Lung microvascular endothelial cell (primary cell): ENCODE results near the gene TERT. TPM values are rescaled to one million over a fixed set of nuclear protein-coding genes. Genes with fewer than 3 reads are reported as not detected.

Experiments
- DNase-seq, 2 donors: peaks; one replicate each; pipeline versions ENCODE4 v3.0.0 to v3.0.0-alpha.2; 2010; ENCODE audit warnings: low read depth in 2 of 2
- total RNA-seq: library from RNA; depleted of rRNA; stranded (reverse); fragments of >200 nt; gene quantifications from 2 replicates; pipeline ENCODE4 v1.2.1, GENCODE V29; 2014

TERT gene
- total RNA-seq, 1 donor from 2014 or later = not detected

DNA sequence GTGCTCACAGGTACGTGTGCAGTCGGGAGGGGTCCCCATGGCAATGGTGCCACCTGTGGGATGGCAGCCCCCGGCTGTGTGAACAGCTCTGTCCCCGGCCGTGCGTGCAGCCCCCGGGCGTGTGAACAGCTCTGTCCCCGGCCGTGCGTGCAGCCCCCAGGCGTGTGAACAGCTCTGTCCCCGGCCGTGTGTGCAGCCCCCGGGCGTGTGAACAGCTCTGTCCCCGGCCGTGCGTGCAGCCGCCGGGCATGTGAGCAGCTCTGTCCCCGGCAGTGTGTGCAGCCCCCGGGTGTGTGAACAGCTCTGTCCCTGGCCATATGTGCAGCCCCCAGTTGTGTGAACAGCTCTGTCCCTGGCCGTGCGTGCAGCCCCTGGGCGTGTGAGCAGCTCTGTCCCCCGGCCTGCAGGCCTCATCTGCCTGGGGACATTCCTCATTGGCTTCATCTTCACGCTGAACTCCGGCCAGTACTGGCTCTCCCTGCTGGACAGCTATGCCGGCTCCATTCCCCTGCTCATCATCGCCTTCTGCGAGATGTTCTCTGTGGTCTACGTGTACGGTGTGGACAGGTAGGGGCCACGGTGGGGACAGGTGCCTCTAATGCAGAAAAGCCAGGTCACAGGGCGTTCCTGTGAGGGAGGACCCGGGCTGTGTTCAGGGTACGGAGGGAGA, 75.6 kb downstream of the TERT start:
- no peak for DNase-seq

DNA sequence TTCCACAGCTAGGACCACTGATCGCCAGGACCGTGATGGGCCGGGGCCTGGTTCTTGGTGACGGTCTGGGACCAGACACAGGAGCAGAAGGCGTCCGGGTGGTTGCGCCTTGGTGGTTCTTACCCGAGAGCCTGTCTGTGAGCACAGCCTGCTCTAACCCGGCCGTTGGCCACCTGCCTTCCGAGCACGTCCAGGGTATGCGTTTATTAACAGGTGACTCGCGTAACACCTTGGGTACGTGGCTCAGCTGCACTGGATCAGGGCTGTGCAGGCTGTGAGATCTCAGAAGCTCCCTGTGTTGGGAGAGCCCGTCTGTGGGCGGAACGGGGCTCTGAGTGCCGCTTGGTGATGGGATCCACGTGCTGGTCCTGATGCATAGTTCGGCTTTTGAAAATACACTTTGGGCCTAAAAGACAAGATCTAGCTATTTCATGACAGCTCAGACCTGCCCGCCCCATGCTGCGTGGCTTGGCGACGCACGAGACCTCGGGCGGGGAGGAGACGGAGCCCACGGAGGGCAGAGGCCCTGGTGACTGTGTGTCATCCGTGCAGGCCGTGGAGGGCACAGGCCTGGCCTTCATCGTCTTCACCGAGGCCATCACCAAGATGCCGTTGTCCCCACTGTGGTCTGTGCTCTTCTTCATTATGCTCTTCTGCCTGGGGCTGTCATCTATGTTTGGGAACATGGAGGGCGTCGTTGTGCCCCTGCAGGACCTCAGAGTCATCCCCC, 76.4 kb downstream of the TERT start:
- DNase-seq = no peak

DNA sequence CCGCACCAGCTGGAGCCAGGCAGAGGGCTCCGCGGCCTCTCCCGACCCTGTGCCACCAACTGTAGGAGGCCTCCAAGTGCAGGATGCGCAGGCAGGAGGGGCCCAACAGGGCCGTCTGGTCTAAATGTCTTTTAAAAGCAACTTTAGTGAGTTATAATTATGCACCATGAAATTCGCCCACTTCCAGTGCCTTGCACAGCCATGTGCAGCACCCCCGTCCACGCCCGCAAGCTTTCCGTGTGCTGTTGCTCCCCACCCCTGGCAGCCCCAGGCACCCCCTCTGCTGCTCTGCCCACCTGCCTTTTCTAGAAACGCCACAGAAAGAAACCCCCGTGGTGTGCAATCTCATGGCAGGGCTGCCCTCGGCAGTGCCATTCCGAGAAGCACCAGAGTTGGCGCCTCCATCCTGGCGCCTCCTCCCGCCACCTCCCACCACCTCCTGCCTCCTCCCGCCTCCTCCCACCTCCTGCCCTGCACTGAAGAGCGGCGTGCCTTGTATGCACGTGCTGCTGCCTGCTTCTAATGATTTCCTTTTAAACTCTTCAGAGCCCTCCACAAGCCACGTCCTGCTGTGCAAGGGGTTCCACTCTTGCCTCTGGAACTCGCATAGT, 77.2 kb downstream of the TERT start:
- DNase-seq = no peak

- no peak for DNase-seq
These were observed 78.0 kb downstream of the TERT start for GRCh38 chr5:1216918-1217295.

DNA sequence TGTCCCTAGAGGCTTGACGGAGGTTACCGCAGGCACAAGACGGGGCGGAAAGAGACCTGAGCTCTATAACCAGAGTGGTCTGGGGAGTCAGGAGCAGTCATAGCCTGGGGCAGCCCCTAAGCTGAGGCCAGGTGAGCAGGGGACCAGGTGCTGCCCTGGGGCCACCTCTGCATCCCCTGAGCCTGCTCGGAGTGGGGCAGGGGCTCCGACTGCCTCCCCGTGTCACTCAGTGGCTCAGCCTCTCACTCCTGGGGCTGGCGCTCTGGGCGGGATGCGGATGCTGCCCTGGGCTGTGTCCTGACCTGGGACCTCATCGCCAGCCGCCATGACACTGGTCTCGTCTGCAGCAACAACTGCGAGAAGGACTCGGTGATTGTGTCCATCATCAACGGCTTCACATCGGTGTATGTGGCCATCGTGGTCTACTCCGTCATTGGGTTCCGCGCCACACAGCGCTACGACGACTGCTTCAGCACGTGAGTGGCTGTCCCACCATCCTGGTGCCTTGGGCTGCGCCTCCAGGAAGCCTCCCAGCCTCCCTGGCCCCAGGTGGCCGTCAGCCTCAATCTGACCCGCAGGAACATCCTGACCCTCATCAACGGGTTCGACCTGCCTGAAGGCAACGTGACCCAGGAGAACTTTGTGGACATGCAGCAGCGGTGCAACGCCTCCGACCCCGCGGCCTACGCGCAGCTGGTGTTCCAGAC, 78.5 kb downstream of the TERT start:
- DNase-seq = no peak

DNA sequence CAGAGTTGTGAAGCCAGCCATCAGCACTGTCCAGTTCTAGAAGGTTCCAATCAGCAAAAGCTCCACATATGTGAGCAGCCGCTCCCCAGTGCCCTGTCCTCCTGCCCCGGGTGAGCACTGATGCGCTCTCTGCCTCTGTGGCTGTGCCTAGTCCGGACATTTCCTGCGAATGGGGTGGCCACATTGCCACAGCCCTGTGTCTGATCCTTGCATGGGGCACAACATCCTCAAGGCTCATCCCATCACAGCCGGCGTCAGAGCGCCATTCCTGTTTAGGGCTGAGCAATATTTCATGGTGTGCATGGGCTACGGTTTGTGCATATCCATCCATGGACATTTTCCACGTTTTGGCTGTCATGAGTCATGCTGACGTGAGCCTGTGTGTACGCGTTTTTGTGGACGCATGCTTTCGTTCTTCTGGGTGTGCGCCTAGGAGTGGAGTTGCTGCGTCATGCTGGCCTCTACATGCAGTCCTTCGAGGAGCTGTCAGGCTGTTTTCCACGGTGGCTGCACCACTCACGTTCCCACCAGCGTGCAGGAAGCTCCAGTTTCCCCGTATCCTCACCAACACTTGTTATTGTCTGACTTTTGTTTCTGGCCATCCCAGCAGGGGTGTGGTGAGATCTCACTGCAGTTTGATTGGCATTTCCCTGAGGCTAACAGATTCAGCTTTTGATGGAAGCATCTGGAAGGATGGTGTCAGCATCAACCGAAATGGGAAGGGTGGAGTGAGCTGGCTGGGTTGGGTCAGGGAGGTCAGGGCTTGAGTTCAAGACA, 79.4 kb downstream of the TERT start:
- no peak for DNase-seq

GRCh38 chr5:1214936-1215220, 80.0 kb downstream of the TERT start:
- no peak for DNase-seq

GRCh38 chr5:1214163-1214935, 80.5 kb downstream of the TERT start:
- no peak for DNase-seq

DNA sequence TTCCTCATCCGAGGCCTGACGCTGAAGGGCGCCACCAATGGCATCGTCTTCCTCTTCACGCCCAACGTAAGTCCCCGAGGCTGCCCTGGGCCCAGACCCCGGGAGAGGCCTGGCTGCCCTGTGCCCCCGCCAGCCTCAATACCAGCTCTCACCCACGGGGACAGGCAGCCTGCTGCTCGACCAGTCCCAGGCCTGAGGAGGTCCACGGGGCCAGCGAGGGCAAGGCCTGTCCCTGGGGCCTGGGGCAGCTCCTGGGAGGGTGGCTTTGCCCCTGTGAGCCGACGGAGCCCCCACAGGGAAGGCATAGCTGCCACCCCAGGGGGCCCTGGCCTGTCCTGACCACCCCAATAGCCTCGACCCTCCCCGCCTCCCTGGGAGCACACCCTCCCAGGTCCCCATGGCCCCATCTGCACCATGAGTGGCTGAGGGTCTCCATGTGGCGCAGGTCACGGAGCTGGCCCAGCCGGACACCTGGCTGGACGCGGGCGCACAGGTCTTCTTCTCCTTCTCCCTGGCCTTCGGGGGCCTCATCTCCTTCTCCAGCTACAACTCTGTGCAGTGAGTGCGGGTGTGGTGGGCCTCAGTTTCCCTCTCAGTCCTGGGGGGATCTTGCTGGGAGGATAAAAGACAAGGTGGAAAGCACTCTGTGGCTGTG, 81.2 kb downstream of the TERT start:
- no peak for DNase-seq

- no peak for DNase-seq
These were observed 82.0 kb downstream of the TERT start for GRCh38 chr5:1212881-1213280.

GRCh38 chr5:1212271-1212670, 82.6 kb downstream of the TERT start:
- no peak for DNase-seq

- DNase-seq = no peak
These were observed 83.2 kb downstream of the TERT start for GRCh38 chr5:1211701-1212100.

- no peak for DNase-seq
These were observed 84.0 kb downstream of the TERT start for GRCh38 chr5:1210832-1211251.

DNA sequence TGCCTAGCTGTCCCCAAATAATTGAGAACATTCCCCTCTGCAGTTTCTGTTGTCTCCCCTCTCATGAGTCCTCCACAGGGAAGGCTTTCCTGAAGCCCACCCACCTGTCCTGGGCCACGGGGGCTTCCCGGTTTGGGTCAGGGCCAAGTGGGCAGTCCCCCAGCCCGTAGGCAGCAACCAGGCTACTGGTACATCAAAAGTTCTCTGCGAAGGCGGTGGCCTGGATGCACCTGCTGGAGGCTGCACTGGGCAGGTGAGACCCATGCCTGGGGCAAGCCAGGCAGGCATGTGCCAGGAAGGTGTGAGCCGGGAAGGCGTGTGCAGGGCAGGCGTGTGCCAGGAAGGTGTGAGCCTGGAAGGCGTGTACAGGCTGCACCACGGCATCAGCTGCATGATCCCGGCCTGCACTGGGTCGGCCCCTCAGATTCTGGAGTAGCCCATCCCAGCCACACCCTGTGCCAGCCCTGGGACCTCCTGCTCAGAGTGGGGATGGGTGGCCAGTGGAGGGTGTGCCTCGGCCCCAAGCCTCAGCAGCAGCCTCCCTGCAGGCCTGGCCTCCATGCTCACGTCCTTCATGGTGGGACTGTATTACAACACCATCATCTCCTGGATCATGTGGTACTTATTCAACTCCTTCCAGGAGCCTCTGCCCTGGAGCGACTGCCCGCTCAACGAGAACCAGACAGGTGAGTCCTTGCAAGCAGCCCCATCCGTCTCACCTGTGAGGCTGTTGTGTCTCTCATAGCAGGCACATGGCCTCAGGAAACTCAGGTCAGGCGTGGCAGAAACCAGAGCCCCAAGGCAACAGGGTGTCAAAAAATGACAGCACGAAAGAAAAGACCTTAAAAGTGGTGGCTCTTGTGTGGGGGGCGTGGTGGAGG, 84.7 kb downstream of the TERT start:
- DNase-seq = no peak

DNA sequence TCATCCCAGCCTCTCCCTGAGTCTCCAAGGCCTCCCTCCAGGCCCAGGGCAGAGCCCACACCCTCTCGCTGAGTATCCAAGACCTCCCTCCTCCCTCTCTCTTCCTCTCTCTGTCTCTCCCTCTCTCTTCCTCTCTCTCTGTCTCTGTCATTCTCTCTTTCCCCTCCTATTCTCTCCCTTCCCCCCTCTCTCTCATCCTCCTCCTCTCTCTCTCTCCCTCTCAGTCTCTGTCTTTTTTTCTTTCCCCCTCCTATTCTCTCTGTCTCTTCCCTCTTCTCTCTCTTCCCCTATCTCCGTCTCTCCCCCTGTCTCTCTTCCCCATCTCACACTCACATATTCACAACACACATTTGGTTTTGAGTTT, 85.4 kb downstream of the TERT start:
- no peak for DNase-seq

- peak; percentile 21 to 59 for DNase-seq
These were observed 86.0 kb downstream of the TERT start for GRCh38 chr5:1208743-1209488.

DNA sequence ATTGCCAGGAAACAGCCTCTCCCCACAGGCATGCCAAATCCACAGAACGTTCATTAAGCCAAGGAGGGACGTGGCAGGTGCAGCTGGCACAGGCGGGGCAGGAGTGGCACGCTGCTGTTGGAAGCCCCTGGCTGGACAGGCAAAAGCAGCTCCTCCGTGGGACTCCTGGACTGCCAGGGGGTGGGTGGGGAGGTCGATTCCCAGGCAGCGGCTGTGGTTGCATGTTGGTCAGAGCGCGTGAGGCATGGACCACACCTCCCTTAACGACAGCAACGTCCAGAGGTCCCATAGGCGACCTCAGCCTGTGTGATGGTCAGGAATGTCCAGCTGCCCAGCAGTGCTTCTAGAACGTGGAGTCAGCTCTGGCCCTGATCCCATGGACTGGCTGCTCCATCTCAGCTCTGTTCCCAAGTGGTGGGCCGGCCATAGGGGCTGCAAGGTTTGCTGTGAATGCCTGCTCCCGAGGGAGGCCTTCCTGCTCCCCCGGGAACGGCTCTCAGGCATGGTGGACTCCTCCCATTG, 86.6 kb downstream of the TERT start:
- no peak for DNase-seq

GRCh38 chr5:1207555-1207954, 87.3 kb downstream of the TERT start:
- no peak for DNase-seq
